GM19025 (cell line): Measurements from ENCODE around the gene CES4A.

Source experiments
- ATAC-seq: cut with Tn5 transposase; IDR thresholded peaks from one replicate; pipeline ENCODE4 v1.9.1; 2021; ENCODE audit warnings: mild to moderate bottlenecking, low read depth, moderate library complexity; ENCODE audit not compliant: unreplicated experiment

Gene CES4A

GRCh38 chr16:67017810-67018488 is 29.6 kb downstream of the CES4A start:
- peak; percentile 84 for ATAC-seq

- no peak for ATAC-seq
These were observed 30.8 kb downstream of the CES4A start for GRCh38 chr16:67019171-67019570.

GRCh38 chr16:67021321-67021720 is 32.9 kb downstream of the CES4A start:
- no peak for ATAC-seq

- no peak for ATAC-seq
These were observed 34.3 kb downstream of the CES4A start for GRCh38 chr16:67022531-67023214.

- no peak for ATAC-seq
These were observed 35.3 kb downstream of the CES4A start for GRCh38 chr16:67023689-67024088.

GRCh38 chr16:67024384-67025209 is 36.2 kb downstream of the CES4A start:
- no peak for ATAC-seq

GRCh38 chr16:67025210-67025550 is 36.8 kb downstream of the CES4A start:
- no peak for ATAC-seq

- ATAC-seq = no peak
These were observed 38.2 kb downstream of the CES4A start for GRCh38 chr16:67026570-67026969.

- no peak for ATAC-seq
These were observed 38.7 kb downstream of the CES4A start for GRCh38 chr16:67027046-67027445.

- ATAC-seq = no peak
These were observed 39.8 kb downstream of the CES4A start for GRCh38 chr16:67028167-67028695.

- peak; percentile 73 for ATAC-seq
These were observed 40.4 kb downstream of the CES4A start, which contains the start of gene CBFB for GRCh38 chr16:67028696-67029253. Gene CBFB (plus strand): TSS chr16:67029149. CDS start chr16:67029408, 259 bp downstream.

- peak; percentile 24 for ATAC-seq
These were observed 41.1 kb downstream of the CES4A start for GRCh38 chr16:67029254-67030096.

GRCh38 chr16:67030221-67030962 is 42.0 kb downstream of the CES4A start:
- no peak for ATAC-seq

- ATAC-seq = no peak
These were observed 46.1 kb downstream of the CES4A start for GRCh38 chr16:67034487-67034886.

- no peak for ATAC-seq
These were observed 47.0 kb downstream of the CES4A start for GRCh38 chr16:67035364-67035763.

GRCh38 chr16:67036323-67036741 is 47.9 kb downstream of the CES4A start:
- no peak for ATAC-seq

GRCh38 chr16:67039260-67040020 is 51.1 kb downstream of the CES4A start:
- ATAC-seq = no peak

GRCh38 chr16:67040166-67040565 is 51.8 kb downstream of the CES4A start:
- no peak for ATAC-seq
